Upper lobe of left lung (tissue), 4 donors: Measurements from ENCODE around the gene SYNRG.

Experiments
- EP300 ChIP-seq, 4 donors: sonication (generic); formaldehyde crosslinking; IDR thresholded peaks; one replicate each; pipeline ENCODE4 v1.5.1; 2017; ENCODE audit warnings: antibody characterized with exemption in 4 of 4, control low read depth in 2 of 4
- POLR2A ChIP-seq, 4 donors: fragments of 450-650 bp; IDR thresholded peaks; one replicate each; pipeline ENCODE4 v1.5.1; 2016 to 2017; ENCODE audit warnings: antibody characterized with exemption in 4 of 4, mild to moderate bottlenecking in 2 of 4
- TF ChIP-seq, protein P1 (sequence below), 6 experiments: fragments of 450-650 bp in 4 of 6; fragments of 200-600 bp in 2 of 6; sonication (generic) in 2 of 6; IDR thresholded peaks; one replicate each; pipeline ENCODE4 v1.5.1; 2016 to 2019; ENCODE audit warnings: antibody characterized with exemption in 6 of 6

DNA sequence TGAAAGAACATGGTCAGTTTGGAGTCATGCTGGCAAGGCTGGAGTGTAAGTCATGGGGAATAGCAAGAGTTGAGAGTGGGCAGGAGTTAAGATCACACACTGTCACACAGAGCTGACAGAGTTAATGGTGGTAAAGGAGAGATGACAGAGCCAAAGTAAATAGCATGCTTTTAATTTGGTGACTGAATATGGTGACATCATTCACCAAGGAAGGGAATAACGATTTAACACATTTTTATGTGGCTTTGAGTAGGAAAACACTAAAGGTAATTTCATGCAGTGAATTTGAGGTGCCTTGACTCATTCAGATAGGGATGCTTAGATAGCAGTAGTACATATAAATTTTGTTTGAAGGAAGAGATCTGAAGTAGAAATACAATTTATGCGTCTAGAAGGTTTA, 42.1 kb downstream of the SYNRG start:
- TF ChIP-seq, protein P1, sequence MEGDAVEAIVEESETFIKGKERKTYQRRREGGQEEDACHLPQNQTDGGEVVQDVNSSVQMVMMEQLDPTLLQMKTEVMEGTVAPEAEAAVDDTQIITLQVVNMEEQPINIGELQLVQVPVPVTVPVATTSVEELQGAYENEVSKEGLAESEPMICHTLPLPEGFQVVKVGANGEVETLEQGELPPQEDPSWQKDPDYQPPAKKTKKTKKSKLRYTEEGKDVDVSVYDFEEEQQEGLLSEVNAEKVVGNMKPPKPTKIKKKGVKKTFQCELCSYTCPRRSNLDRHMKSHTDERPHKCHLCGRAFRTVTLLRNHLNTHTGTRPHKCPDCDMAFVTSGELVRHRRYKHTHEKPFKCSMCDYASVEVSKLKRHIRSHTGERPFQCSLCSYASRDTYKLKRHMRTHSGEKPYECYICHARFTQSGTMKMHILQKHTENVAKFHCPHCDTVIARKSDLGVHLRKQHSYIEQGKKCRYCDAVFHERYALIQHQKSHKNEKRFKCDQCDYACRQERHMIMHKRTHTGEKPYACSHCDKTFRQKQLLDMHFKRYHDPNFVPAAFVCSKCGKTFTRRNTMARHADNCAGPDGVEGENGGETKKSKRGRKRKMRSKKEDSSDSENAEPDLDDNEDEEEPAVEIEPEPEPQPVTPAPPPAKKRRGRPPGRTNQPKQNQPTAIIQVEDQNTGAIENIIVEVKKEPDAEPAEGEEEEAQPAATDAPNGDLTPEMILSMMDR (IDR thresholded peaks at IDR 0.05): no peak
- TF ChIP-seq EP300 (IDR thresholded peaks at IDR 0.05) (no peak), POLR2A (IDR thresholded peaks at IDR 0.05) (no peak)
